Measurements from ENCODE around the gene ZNF892. TPM values are rescaled to one million over a fixed set of nuclear protein-coding genes. Genes with fewer than 3 reads are reported as not detected.
A peak's percentile ranks its signal among the peaks of the same experiment; 100 is the strongest.

Gene ZNF892
- total and polyA plus RNA-seq, 10 donors: 0.13 to 10.8 (median 4.7) TPM

GRCh38 chr2:95215018-95215612 lies 7.8 kb downstream of the ZNF892 start:
- H3K27ac ChIP-seq: no peak overlapping the region
- no peaks in the 10 kb centered on the region for H3K27me3 ChIP-seq (replicated peaks in 1 of 7)
- DNase-seq: no peak
- intact Hi-C loops (cut with DNase I; ENCODE audit: low total_unique reads): no loop called here
- WGBS, 5 donors: 90 to 99% (median 95%) methylated on average over 6 of the region's 6 CpGs
- peak overlapping the region in 1 of 8 donors; percentile 5 for H3K4me3 ChIP-seq
- TF ChIP-seq, protein P1, sequence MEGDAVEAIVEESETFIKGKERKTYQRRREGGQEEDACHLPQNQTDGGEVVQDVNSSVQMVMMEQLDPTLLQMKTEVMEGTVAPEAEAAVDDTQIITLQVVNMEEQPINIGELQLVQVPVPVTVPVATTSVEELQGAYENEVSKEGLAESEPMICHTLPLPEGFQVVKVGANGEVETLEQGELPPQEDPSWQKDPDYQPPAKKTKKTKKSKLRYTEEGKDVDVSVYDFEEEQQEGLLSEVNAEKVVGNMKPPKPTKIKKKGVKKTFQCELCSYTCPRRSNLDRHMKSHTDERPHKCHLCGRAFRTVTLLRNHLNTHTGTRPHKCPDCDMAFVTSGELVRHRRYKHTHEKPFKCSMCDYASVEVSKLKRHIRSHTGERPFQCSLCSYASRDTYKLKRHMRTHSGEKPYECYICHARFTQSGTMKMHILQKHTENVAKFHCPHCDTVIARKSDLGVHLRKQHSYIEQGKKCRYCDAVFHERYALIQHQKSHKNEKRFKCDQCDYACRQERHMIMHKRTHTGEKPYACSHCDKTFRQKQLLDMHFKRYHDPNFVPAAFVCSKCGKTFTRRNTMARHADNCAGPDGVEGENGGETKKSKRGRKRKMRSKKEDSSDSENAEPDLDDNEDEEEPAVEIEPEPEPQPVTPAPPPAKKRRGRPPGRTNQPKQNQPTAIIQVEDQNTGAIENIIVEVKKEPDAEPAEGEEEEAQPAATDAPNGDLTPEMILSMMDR (IDR thresholded peaks at IDR 0.05 in 8 of 11, conservative IDR thresholded peaks at IDR 0.05 in 3 of 11): no peak
- TF ChIP-seq POLR2AphosphoS5 (IDR thresholded peaks at IDR 0.05) (no peak), POLR2A (IDR thresholded peaks at IDR 0.05) (no peak)
- H3K36me3 ChIP-seq: peaks cover 37 to 100% (median 66%) of the 10 kb centered on the region in 6 donors
- H3K4me1 ChIP-seq: no peaks in the 10 kb centered on the region
- H3K9me3 ChIP-seq: peaks cover 75 to 100% (median 100%) of the 10 kb centered on the region in 8 donors

DNA sequence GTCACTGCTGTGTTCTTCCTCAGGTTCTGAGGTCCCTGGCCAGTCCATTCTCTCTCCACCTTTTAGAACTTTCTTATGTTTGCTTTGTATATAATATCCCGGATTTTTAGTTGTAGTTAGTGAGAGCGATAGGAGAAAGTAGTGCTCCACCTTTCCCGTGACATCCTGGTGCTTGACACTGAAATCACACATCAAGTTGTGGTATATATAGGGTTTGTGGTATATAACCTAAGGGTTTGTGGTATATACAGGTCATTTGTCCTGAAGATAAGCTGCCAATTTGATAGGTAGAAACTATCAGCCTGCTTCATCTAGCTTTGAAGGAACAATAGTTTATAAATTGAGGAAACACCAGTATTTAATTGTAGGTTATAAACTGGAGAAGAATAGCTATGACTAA lies 13.1 kb downstream of the ZNF892 start:
- Histone ChIP-seq H3K36me3 (peaks cover 0 to 87% (median 26%) of the 10 kb centered on the region in 6 donors), H3K27ac (no peak overlapping the region), H3K4me1 (no peaks in the 10 kb centered on the region), H3K9me3 (peaks cover 64 to 100% (median 100%) of the 10 kb centered on the region in 8 donors), H3K4me3 (no peak overlapping the region), H3K27me3 (replicated peaks in 1 of 7) (no peaks in the 10 kb centered on the region)
- WGBS, 5 donors: 93 to 99% (median 96%) methylated on average over 3 of the region's 3 CpGs
- DNase-seq: no peak
- TF ChIP-seq POLR2AphosphoS5 (IDR thresholded peaks at IDR 0.05) (no peak), POLR2A (IDR thresholded peaks at IDR 0.05) (no peak)
- TF ChIP-seq, protein P1 (IDR thresholded peaks at IDR 0.05 in 8 of 11, conservative IDR thresholded peaks at IDR 0.05 in 3 of 11): no peak
- intact Hi-C loops (cut with DNase I; ENCODE audit: low total_unique reads): no loop called here

- peaks cover 0 to 42% (median 11%) of the 10 kb centered on the region in 6 donors for H3K36me3 ChIP-seq
- intact Hi-C loops (cut with DNase I; ENCODE audit: low total_unique reads): no loop called here
- no peaks in the 10 kb centered on the region for H3K4me1 ChIP-seq
- H3K27me3 ChIP-seq (replicated peaks in 1 of 7): no peaks in the 10 kb centered on the region
- H3K27ac ChIP-seq: no peak overlapping the region
- H3K4me3 ChIP-seq: no peak overlapping the region
- no peak for TF ChIP-seq POLR2AphosphoS5 (IDR thresholded peaks at IDR 0.05)
- TF ChIP-seq POLR2A (IDR thresholded peaks at IDR 0.05): no peak
- TF ChIP-seq, protein P1 (IDR thresholded peaks at IDR 0.05 in 8 of 11, conservative IDR thresholded peaks at IDR 0.05 in 3 of 11): no peak
- H3K9me3 ChIP-seq: peaks cover 20 to 100% (median 93%) of the 10 kb centered on the region in 8 donors
- no peak for DNase-seq
These were observed 18.3 kb downstream of the ZNF892 start for GRCh38 chr2:95225658-95226057.

DNA sequence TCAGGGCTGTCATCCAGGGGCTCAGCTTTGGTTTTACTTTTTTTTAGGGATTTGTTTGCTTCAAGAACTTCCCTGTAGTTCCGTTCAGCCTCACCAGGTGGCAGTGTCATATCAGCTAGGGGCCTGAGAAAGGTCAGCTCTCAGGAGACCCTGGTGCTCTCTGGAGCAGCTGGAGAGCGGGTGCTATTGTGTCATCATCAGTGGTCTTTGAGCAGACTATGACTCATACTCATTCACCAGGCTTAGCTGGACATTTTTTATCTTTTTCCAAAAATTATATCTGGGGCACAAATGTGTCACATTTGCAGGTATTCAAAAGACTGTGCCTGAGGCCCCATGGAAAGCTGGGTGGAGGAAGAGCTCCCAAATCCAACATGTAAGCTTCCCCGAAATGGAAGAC lies 24.4 kb downstream of the ZNF892 start:
- H3K27me3 ChIP-seq (replicated peaks in 1 of 7): no peaks in the 10 kb centered on the region
- peaks cover 0 to 97% (median 82%) of the 10 kb centered on the region in 8 donors for H3K9me3 ChIP-seq
- H3K4me1 ChIP-seq: no peaks in the 10 kb centered on the region
- no peak for DNase-seq
- intact Hi-C loops (cut with DNase I; ENCODE audit: low total_unique reads): no loop called here
- H3K27ac ChIP-seq: no peak overlapping the region
- peaks cover 0 to 7% (median 0%) of the 10 kb centered on the region in 6 donors for H3K36me3 ChIP-seq
- TF ChIP-seq POLR2A (IDR thresholded peaks at IDR 0.05): no peak
- TF ChIP-seq, protein P1 (IDR thresholded peaks at IDR 0.05 in 8 of 11, conservative IDR thresholded peaks at IDR 0.05 in 3 of 11): peak in 8 of 11 experiments; percentile 17 to 61 (median 32)
- H3K4me3 ChIP-seq: no peak overlapping the region
- 45 to 55% (median 53%) methylated on average over 3 of the region's 3 CpGs for WGBS, 5 donors

Measured in spleen (tissue), 11 donors.